SK-N-MC (cell line): Measurements from ENCODE around the gene DAND5.

ENCODE experiments used
- DNase-seq: peaks from one replicate; pipeline ENCODE4 v3.0.0-alpha.2; 2011; ENCODE audit warnings: low read depth, low spot score
- H3K27ac ChIP-seq: fragments of 200-600 bp; sonication (generic); 2 replicates; pipeline ENCODE4 v1.5.1; 2016; ENCODE audit warnings: mixed run types
- H3K36me3 ChIP-seq: fragments of 200-600 bp; sonication (generic); 2 replicates; pipeline ENCODE4 v1.6.1; 2017; ENCODE audit warnings: antibody characterized with exemption, low read length, mixed read lengths; ENCODE audit not compliant: insufficient read depth
- H3K4me3 ChIP-seq: fragments of 200-600 bp; sonication (generic); 2 replicates; pipeline ENCODE4 v1.5.1; 2016
- H3K9ac ChIP-seq: fragments of 200-600 bp; sonication (generic); 2 replicates; pipeline ENCODE4 v1.8.0; 2017; ENCODE audit warnings: mixed run types, mixed read lengths; ENCODE audit not compliant: insufficient read length
- H3K9me3 ChIP-seq: fragments of 200-600 bp; sonication (generic); 2 replicates; pipeline ENCODE4 v1.6.1; 2017; ENCODE audit warnings: low read depth, mild to moderate bottlenecking, antibody characterized with exemption, low read length, moderate library complexity, mixed read lengths
- EZH2 ChIP-seq: fragments of 200-600 bp; sonication (generic); IDR thresholded peaks from one replicate; pipeline ENCODE4 v1.6.1; 2017; ENCODE audit warnings: antibody characterized with exemption
- FOXP2 ChIP-seq: optimal IDR thresholded peaks from 2 replicates; pipeline ENCODE3; 2011; ENCODE audit warnings: mild to moderate bottlenecking, moderate library complexity; ENCODE audit not compliant: insufficient read depth; ENCODE audit errors: extremely low read length, control extremely low read depth
- POLR2AphosphoS5 ChIP-seq: IDR thresholded peaks from 2 replicates; pipeline ENCODE4 v1.6.1; 2012; ENCODE audit warnings: mild to moderate bottlenecking, low read depth, low read length, borderline replicate concordance

The DAND5 gene

GRCh38 chr19:13007292-13008045, 38.1 kb downstream of the DAND5 start:
- Histone ChIP-seq H3K4me3 (no peak overlapping the region), H3K9ac (no peak overlapping the region), H3K27ac (peak overlapping the region; percentile 42), H3K9me3 (no peaks in the 10 kb centered on the region), H3K36me3 (no peaks in the 10 kb centered on the region)
- TF ChIP-seq POLR2AphosphoS5 (no peak), EZH2 (no peak), FOXP2 (no peak)
- no peak for DNase-seq

GRCh38 chr19:13008926-13009787, 39.8 kb downstream of the DAND5 start:
- Histone ChIP-seq H3K9me3 (no peaks in the 10 kb centered on the region), H3K9ac (no peak overlapping the region), H3K4me3 (no peak overlapping the region), H3K36me3 (no peaks in the 10 kb centered on the region), H3K27ac (peak overlapping the region; percentile 56; the same call in 1 of the 2 replicates)
- no peak for DNase-seq
- TF ChIP-seq FOXP2 (no peak), EZH2 (no peak), POLR2AphosphoS5 (no peak)

- Histone ChIP-seq H3K36me3 (no peaks in the 10 kb centered on the region), H3K27ac (no peak overlapping the region), H3K9me3 (no peaks in the 10 kb centered on the region), H3K4me3 (no peak overlapping the region), H3K9ac (no peak overlapping the region)
- no peak for DNase-seq
- TF ChIP-seq POLR2AphosphoS5 (no peak), FOXP2 (no peak), EZH2 (no peak)
Observed at GRCh38 chr19:13010038-13010991, 40.9 kb downstream of the DAND5 start.

- no peak overlapping the region for H3K4me3 ChIP-seq
- DNase-seq, result no peak
- H3K9ac ChIP-seq, result no peak overlapping the region
- no peaks in the 10 kb centered on the region for H3K9me3 ChIP-seq
- no peak overlapping the region for H3K27ac ChIP-seq
- TF ChIP-seq FOXP2, result no peak
- TF ChIP-seq POLR2AphosphoS5, result no peak
- TF ChIP-seq EZH2, result no peak
- no peaks in the 10 kb centered on the region for H3K36me3 ChIP-seq
Observed at GRCh38 chr19:13010992-13011652, 41.7 kb downstream of the DAND5 start.

GRCh38 chr19:13011653-13012389, 42.4 kb downstream of the DAND5 start:
- TF ChIP-seq POLR2AphosphoS5, result no peak
- no peak for TF ChIP-seq EZH2
- TF ChIP-seq FOXP2, result no peak
- Histone ChIP-seq H3K4me3 (no peak overlapping the region), H3K36me3 (no peaks in the 10 kb centered on the region), H3K9me3 (no peaks in the 10 kb centered on the region), H3K9ac (no peak overlapping the region), H3K27ac (no peak overlapping the region)
- no peak for DNase-seq

- no peak overlapping the region for H3K9ac ChIP-seq
- no peak overlapping the region for H3K4me3 ChIP-seq
- H3K27ac ChIP-seq, result peak overlapping the region; percentile 93; the same call in 1 of the 2 replicates
- H3K36me3 ChIP-seq, result no peaks in the 10 kb centered on the region
- H3K9me3 ChIP-seq, result no peaks in the 10 kb centered on the region
- TF ChIP-seq FOXP2 (no peak), EZH2 (no peak), POLR2AphosphoS5 (no peak)
- no peak for DNase-seq
Observed at GRCh38 chr19:13012390-13012689, 43.0 kb downstream of the DAND5 start.

- no peaks in the 10 kb centered on the region for H3K9me3 ChIP-seq
- peak overlapping the region; percentile 34; the same call in 1 of the 2 replicates for H3K4me3 ChIP-seq
- H3K27ac ChIP-seq, result peak overlapping the region; percentile 93
- H3K9ac ChIP-seq, result peak overlapping the region; percentile 73
- TF ChIP-seq FOXP2, result no peak
- TF ChIP-seq POLR2AphosphoS5, result no peak
- TF ChIP-seq EZH2, result no peak
- H3K36me3 ChIP-seq, result no peaks in the 10 kb centered on the region
- DNase-seq, result no peak
Observed at GRCh38 chr19:13012690-13013608, 43.6 kb downstream of the DAND5 start.
